Loucy (cell line): ENCODE measurements around the gene RPL6.

ENCODE experiments used
- CTCF ChIP-seq: fragments of 200-600 bp; sonication (generic); conservative IDR thresholded peaks from 2 replicates; pipeline ENCODE4 v1.5.1; 2014; ENCODE audit warnings: mild to moderate bottlenecking, antibody characterized with exemption, low read length
- EZH2phosphoT487 ChIP-seq: fragments of 200-600 bp; IDR thresholded peaks from 2 replicates; pipeline ENCODE4 v1.6.1; 2018; ENCODE audit warnings: antibody characterized with exemption, mild to moderate bottlenecking, moderate library complexity, borderline replicate concordance

GRCh38 chr12:112446008-112446725, 36.8 kb upstream of the RPL6 start:
- no peak for TF ChIP-seq CTCF
- TF ChIP-seq EZH2phosphoT487, result no peak
